Activated naive CD8-positive, alpha-beta T cell (primary cell): ENCODE data around the gene CDH4.
A peak's percentile ranks its signal among the peaks of the same experiment; 100 is the strongest.

Source experiments
- H3K27ac Mint-ChIP-seq: one replicate; pipeline ENCODE4 v1.8.0; 2021; ENCODE audit warnings: mixed read lengths
- H3K27me3 Mint-ChIP-seq: one replicate; pipeline ENCODE4 v1.8.0; 2021; ENCODE audit warnings: mixed read lengths
- H3K36me3 Mint-ChIP-seq: one replicate; pipeline ENCODE4 v1.8.0; 2021; ENCODE audit warnings: mixed read lengths
- H3K4me1 Mint-ChIP-seq: one replicate; pipeline ENCODE4 v1.8.0; 2021; ENCODE audit warnings: low read depth, mixed read lengths
- H3K4me3 Mint-ChIP-seq: one replicate; pipeline ENCODE4 v1.8.0; 2021; ENCODE audit warnings: mild to moderate bottlenecking, mixed read lengths
- H3K9me3 Mint-ChIP-seq: one replicate; pipeline ENCODE4 v1.8.0; 2021; ENCODE audit warnings: low read depth, mixed read lengths

CDH4 gene

GRCh38 chr20:61333484-61334108 is 81.5 kb downstream of the CDH4 start:
- no peaks in the 10 kb centered on the region for H3K27me3 Mint-ChIP-seq
- H3K36me3 Mint-ChIP-seq = no peaks in the 10 kb centered on the region
- H3K4me3 Mint-ChIP-seq = no peak overlapping the region
- no peaks in the 10 kb centered on the region for H3K9me3 Mint-ChIP-seq
- no peak overlapping the region for H3K27ac Mint-ChIP-seq
- peaks cover 3% of the 10 kb centered on the region for H3K4me1 Mint-ChIP-seq

- H3K9me3 Mint-ChIP-seq = no peaks in the 10 kb centered on the region
- no peak overlapping the region for H3K4me3 Mint-ChIP-seq
- H3K27me3 Mint-ChIP-seq = no peaks in the 10 kb centered on the region
- no peaks in the 10 kb centered on the region for H3K4me1 Mint-ChIP-seq
- H3K27ac Mint-ChIP-seq = no peak overlapping the region
- no peaks in the 10 kb centered on the region for H3K36me3 Mint-ChIP-seq
These were observed 88.1 kb downstream of the CDH4 start for GRCh38 chr20:61340157-61340556.

GRCh38 chr20:61341605-61342004 is 89.5 kb downstream of the CDH4 start:
- Mint-ChIP-seq H3K4me3 (no peak overlapping the region), H3K36me3 (no peaks in the 10 kb centered on the region), H3K27me3 (peaks cover 3% of the 10 kb centered on the region), H3K4me1 (no peaks in the 10 kb centered on the region), H3K27ac (no peak overlapping the region), H3K9me3 (no peaks in the 10 kb centered on the region)

GRCh38 chr20:61343934-61344333 is 91.9 kb downstream of the CDH4 start:
- Mint-ChIP-seq H3K9me3 (no peaks in the 10 kb centered on the region), H3K4me1 (no peaks in the 10 kb centered on the region), H3K4me3 (no peak overlapping the region), H3K27me3 (peaks cover 3% of the 10 kb centered on the region), H3K36me3 (no peaks in the 10 kb centered on the region), H3K27ac (no peak overlapping the region)

- peaks cover 3% of the 10 kb centered on the region for H3K27me3 Mint-ChIP-seq
- H3K4me3 Mint-ChIP-seq = no peak overlapping the region
- H3K9me3 Mint-ChIP-seq = no peaks in the 10 kb centered on the region
- H3K27ac Mint-ChIP-seq = no peak overlapping the region
- no peaks in the 10 kb centered on the region for H3K36me3 Mint-ChIP-seq
- H3K4me1 Mint-ChIP-seq = no peaks in the 10 kb centered on the region
These were observed 93.6 kb downstream of the CDH4 start for GRCh38 chr20:61345656-61346055.

- no peaks in the 10 kb centered on the region for H3K36me3 Mint-ChIP-seq
- H3K27me3 Mint-ChIP-seq = peaks cover 3% of the 10 kb centered on the region
- no peaks in the 10 kb centered on the region for H3K4me1 Mint-ChIP-seq
- H3K4me3 Mint-ChIP-seq = no peak overlapping the region
- H3K9me3 Mint-ChIP-seq = no peaks in the 10 kb centered on the region
- H3K27ac Mint-ChIP-seq = no peak overlapping the region
These were observed 94.9 kb downstream of the CDH4 start for GRCh38 chr20:61346996-61347395.

- Mint-ChIP-seq H3K36me3 (no peaks in the 10 kb centered on the region), H3K27ac (no peak overlapping the region), H3K9me3 (no peaks in the 10 kb centered on the region), H3K27me3 (peaks cover 3% of the 10 kb centered on the region), H3K4me3 (no peak overlapping the region), H3K4me1 (no peaks in the 10 kb centered on the region)
These were observed 95.4 kb downstream of the CDH4 start for GRCh38 chr20:61347443-61347842.

GRCh38 chr20:61349447-61350165 is 97.5 kb downstream of the CDH4 start:
- no peaks in the 10 kb centered on the region for H3K9me3 Mint-ChIP-seq
- peaks cover 3% of the 10 kb centered on the region for H3K27me3 Mint-ChIP-seq
- no peak overlapping the region for H3K27ac Mint-ChIP-seq
- no peaks in the 10 kb centered on the region for H3K4me1 Mint-ChIP-seq
- no peak overlapping the region for H3K4me3 Mint-ChIP-seq
- no peaks in the 10 kb centered on the region for H3K36me3 Mint-ChIP-seq

GRCh38 chr20:61350500-61351250 is 98.6 kb downstream of the CDH4 start:
- H3K27me3 Mint-ChIP-seq = peaks cover 5% of the 10 kb centered on the region
- no peaks in the 10 kb centered on the region for H3K4me1 Mint-ChIP-seq
- no peak overlapping the region for H3K27ac Mint-ChIP-seq
- no peak overlapping the region for H3K4me3 Mint-ChIP-seq
- no peaks in the 10 kb centered on the region for H3K36me3 Mint-ChIP-seq
- no peaks in the 10 kb centered on the region for H3K9me3 Mint-ChIP-seq

- no peaks in the 10 kb centered on the region for H3K36me3 Mint-ChIP-seq
- no peaks in the 10 kb centered on the region for H3K9me3 Mint-ChIP-seq
- H3K27me3 Mint-ChIP-seq = peaks cover 2% of the 10 kb centered on the region
- H3K4me1 Mint-ChIP-seq = no peaks in the 10 kb centered on the region
- H3K27ac Mint-ChIP-seq = no peak overlapping the region
- H3K4me3 Mint-ChIP-seq = no peak overlapping the region
These were observed 100.5 kb downstream of the CDH4 start for GRCh38 chr20:61352346-61353260.

- no peaks in the 10 kb centered on the region for H3K9me3 Mint-ChIP-seq
- H3K36me3 Mint-ChIP-seq = no peaks in the 10 kb centered on the region
- H3K4me1 Mint-ChIP-seq = no peaks in the 10 kb centered on the region
- no peak overlapping the region for H3K4me3 Mint-ChIP-seq
- peaks cover 2% of the 10 kb centered on the region for H3K27me3 Mint-ChIP-seq
- no peak overlapping the region for H3K27ac Mint-ChIP-seq
These were observed 101.4 kb downstream of the CDH4 start for GRCh38 chr20:61353261-61354000.

GRCh38 chr20:61354001-61354390 is 101.9 kb downstream of the CDH4 start:
- Mint-ChIP-seq H3K27ac (no peak overlapping the region), H3K27me3 (peaks cover 2% of the 10 kb centered on the region), H3K36me3 (no peaks in the 10 kb centered on the region), H3K4me1 (no peaks in the 10 kb centered on the region), H3K4me3 (no peak overlapping the region), H3K9me3 (no peaks in the 10 kb centered on the region)

- Mint-ChIP-seq H3K4me3 (no peak overlapping the region), H3K27me3 (peaks cover 2% of the 10 kb centered on the region), H3K27ac (no peak overlapping the region), H3K9me3 (no peaks in the 10 kb centered on the region), H3K4me1 (no peaks in the 10 kb centered on the region), H3K36me3 (no peaks in the 10 kb centered on the region)
These were observed 102.4 kb downstream of the CDH4 start for GRCh38 chr20:61354501-61354900.

GRCh38 chr20:61354901-61355495 is 102.9 kb downstream of the CDH4 start:
- H3K9me3 Mint-ChIP-seq = no peaks in the 10 kb centered on the region
- no peaks in the 10 kb centered on the region for H3K4me1 Mint-ChIP-seq
- H3K36me3 Mint-ChIP-seq = no peaks in the 10 kb centered on the region
- H3K4me3 Mint-ChIP-seq = no peak overlapping the region
- peaks cover 2% of the 10 kb centered on the region for H3K27me3 Mint-ChIP-seq
- peak overlapping the region; percentile 1 for H3K27ac Mint-ChIP-seq
